CD4-positive, alpha-beta T cell treated with Interleukin-4 for 4 hours (primary cell): ENCODE measurements around the gene SERPINB4.

Experiments used
- DNase-seq: peaks from one replicate; pipeline ENCODE4 v3.0.0-alpha.2; 2020

SERPINB4 gene

GRCh38 chr18:63626431-63626830 lies 17.6 kb downstream of the SERPINB4 start:
- no peak for DNase-seq

GRCh38 chr18:63624863-63625262 lies 19.2 kb downstream of the SERPINB4 start:
- no peak for DNase-seq

GRCh38 chr18:63619661-63620060 lies 24.4 kb downstream of the SERPINB4 start:
- DNase-seq: no peak

DNA sequence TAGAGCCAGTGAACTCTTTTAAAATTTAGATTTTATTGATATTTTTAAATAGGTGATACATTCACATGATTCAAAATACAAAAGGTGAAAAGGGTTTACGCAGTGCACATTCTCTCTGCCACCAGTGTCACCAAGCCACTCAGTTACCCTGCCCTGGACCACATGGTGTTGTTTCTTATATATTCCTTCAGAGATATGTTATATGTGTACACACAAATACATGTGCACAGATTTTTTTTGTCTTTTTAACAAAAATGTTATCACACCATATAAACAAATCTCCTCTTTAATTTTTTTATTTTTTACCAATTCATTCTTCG lies 26.2 kb downstream of the SERPINB4 start:
- no peak for DNase-seq

DNA sequence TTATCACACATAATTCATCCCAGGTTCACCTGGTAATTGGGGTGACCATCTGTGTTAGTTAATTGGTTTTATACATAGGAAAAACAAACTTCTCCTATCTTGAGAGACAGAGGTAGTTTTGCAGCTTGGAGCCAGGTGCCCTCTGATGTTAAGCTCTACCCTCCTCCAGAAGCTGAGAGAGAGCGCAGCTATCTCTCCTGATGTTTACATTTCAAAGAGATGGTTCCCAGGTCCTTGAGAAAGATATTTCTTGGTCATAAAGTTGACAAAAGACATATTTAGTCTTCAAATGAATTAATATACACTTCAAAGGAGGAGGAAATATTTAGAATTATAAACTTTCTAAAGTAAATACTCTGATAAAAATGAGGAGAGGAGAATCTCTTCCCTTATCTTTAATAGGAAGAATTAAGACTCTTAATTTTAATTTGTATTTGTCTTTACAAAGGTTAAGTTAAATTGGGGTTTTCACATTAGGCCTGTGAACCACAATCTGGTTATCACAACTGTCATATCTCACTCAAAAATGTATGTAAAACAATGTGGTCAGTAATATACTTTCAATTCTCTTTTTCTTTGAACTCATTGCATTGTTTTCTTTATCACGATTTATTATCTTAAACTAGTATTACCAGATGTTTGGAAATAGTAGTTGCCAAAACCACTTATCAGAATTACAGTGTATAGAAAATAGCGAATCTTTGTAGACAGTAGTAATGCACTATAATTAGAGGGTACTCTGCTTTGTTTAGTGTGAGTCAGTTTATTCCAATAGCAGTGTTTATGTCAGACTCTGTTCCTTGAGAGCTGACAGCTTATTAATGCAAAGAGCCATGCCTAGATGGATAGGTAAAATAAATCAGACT lies 26.8 kb downstream of the SERPINB4 start:
- no peak for DNase-seq

DNA sequence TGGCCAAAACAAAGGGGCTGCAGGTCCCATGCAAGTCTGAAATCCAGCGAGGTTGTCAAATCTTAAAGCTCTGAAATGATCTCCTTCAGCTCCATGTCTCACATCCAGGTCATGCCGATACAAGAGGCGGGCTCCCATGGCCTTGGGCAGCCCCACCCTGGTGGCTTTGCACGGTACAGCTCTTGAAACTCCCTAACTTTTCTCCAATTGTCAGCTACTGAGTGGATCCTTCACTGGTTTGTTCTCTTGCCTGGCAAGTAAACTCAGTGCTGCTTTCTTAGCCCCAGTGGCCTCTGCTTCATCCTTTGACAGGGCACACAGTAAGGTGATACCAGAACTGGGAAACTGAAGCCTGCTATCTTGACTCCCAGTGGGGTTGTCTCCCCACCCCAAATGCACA lies 30.6 kb downstream of the SERPINB4 start:
- DNase-seq: no peak

DNA sequence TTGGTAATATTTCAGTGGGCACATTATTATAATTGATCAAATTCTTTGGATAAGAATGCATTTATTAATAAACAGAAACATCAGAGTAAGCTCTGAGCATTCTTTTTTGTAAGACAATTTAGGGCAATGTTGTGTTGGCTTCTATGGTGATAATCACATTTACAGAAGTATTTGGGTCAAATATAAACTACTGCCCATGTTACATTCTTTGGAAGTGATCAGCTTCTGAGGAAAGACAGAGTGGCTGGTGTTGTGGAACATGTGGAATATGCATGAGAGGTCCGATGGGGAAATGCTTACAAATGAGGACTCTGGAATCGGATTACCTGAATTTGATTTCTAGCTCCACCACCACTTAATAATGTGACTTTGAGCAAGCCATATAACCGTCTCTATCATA lies 37.5 kb downstream of the SERPINB4 start:
- DNase-seq: no peak

DNA sequence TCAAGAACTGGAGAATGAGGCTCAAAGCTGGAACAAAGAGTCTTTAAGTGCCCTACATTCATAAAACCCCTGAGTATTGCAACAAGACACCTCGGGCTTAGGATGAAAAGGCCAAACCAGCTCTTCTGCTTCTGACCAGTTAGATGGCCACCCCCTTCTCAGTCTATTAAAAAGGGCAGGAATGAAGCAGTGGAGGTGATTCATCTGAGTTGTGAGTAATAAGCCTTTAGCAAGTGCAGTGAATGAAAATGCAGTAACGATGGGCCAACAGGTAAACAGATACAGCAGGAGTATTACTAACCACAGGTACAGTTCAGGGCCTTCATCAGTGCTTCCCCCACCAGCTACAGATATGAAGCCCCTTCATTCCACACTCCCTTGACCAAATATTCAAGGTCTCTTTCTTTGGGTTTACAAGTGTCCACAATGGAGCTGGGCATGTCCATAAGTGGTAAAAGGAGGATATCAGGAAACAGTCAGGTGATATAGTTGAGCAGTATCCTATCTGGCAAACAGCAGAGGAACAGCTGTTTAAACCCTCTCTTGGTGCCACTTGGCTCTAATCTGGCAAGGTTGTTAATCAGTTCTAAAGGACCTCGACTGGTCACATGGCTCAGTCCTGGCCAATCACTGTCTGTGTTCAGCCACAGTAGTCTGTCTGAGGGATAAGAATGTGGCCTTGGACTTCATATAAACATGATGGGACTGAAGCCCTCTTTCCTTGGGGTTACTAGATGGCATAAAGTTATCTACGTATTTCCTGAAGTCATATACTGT lies 39.1 kb downstream of the SERPINB4 start:
- DNase-seq: no peak

GRCh38 chr18:63603772-63604171 lies 40.3 kb downstream of the SERPINB4 start:
- DNase-seq: no peak

DNA sequence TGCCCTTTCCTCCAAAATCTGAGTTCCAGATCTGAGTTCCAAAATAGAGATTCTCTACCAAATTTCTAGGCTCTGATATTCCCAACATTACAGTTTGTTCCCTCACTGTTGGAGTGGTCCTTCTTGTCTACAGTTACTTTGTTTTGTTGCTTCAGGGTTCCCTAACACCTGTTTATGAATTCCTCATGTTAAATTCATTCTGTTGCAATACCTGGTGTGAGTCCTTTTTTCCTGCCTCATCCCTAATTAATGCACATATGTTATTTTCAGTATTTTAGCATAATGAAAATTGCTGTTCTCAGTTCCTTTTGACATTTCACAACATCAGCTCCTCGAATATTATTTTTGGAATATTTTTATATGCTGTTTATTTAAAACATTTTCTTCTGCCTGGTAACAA lies 40.7 kb downstream of the SERPINB4 start:
- no peak for DNase-seq

DNA sequence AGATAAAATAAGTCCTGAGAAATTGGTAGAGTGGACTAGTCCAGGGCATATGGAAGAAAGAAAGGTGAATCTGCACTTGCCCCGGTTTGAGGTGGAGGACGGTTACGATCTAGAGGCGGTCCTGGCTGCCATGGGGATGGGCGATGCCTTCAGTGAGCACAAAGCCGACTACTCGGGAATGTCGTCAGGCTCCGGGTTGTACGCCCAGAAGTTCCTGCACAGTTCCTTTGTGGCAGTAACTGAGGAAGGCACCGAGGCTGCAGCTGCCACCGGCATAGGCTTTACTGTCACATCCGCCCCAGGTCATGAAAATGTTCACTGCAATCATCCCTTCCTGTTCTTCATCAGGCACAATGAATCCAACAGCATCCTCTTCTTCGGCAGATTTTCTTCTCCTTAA lies 47.1 kb downstream of the SERPINB4 start:
- DNase-seq: no peak

- DNase-seq: no peak
These were observed 51.6 kb downstream of the SERPINB4 start for GRCh38 chr18:63592471-63592870.

GRCh38 chr18:63591725-63592124 lies 52.3 kb downstream of the SERPINB4 start:
- no peak for DNase-seq

DNA sequence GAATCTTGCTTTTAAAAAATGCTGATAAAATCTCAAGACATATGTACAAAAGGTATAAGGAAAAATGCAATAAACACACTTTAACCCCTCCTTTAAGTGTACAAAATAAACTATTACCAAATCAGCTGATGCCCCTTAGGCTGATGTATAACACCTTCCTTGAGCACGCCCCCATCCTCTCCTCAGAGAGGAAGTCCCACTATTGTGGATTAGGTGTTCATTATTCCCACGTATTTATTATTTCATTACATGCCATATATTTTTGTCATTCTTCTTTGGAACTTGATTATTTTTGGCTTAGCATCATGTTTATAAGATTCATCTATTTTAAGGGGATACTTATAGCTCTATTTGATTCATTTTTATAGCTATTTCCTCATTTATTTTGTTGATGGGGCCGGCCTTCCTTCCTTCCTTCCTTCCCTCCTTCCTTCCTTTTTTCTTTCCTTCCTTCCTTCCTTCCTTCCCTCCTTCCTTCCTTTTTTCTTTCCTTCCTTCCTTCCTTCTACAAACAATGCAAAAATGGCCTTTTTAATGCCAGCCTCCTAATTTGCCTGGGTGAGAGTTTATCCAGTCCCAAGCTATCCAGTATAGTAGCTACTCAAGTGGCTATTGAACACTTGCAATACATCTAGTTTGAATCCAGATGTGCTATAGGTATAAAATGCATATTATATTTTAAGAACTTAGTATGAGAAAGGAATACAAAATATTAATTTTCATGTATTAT lies 52.9 kb downstream of the SERPINB4 start:
- no peak for DNase-seq

GRCh38 chr18:63590373-63590772 lies 53.7 kb downstream of the SERPINB4 start:
- no peak for DNase-seq

DNA sequence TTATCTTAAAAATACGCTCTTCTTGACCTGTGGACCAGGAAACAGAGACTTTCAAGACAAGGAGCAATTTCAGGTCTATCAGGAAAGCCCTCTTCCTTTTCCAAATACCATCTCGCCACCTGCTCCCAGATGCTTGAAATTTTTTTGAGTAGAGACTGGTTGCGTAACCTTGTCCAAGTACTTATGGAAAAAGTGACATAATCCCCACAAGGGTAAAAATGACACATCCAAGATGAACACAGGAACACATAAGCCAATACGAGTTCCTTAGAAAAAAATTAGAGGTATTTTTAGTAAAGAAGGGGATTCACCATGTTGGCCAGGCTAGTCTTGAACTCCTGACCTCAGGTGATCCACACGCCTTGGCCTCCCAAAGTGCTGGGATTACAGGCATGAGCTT lies 55.1 kb downstream of the SERPINB4 start:
- no peak for DNase-seq
